Hepatocyte (in vitro differentiated cells): ENCODE measurements around the gene XPO6. TPM values are rescaled to one million over a fixed set of nuclear protein-coding genes. Genes with fewer than 3 reads are reported as not detected.

ENCODE experiments used
- DNase-seq: peaks from one replicate; pipeline ENCODE4 v3.0.0-alpha.2; 2016; ENCODE audit warnings: low spot score
- H2AFZ ChIP-seq: fragments of 200-600 bp; sonication (generic); 2 replicates; pipeline ENCODE4 v1.6.0; 2016; ENCODE audit warnings: antibody characterized with exemption, mild to moderate bottlenecking
- H3K27ac ChIP-seq: fragments of 200-600 bp; sonication (generic); 2 replicates; pipeline ENCODE4 v1.5.1; 2016; ENCODE audit warnings: mild to moderate bottlenecking
- H3K27me3 ChIP-seq: fragments of 200-600 bp; sonication (generic); 2 replicates; pipeline ENCODE4 v1.6.1; 2016
- H3K36me3 ChIP-seq: fragments of 200-600 bp; sonication (generic); replicated peaks from 2 replicates; pipeline ENCODE4 v1.5.1; 2016; ENCODE audit warnings: low read depth; ENCODE audit not compliant: insufficient read depth
- H3K4me1 ChIP-seq: fragments of 200-600 bp; sonication (generic); 2 replicates; pipeline ENCODE4 v1.5.1; 2016; ENCODE audit warnings: mild to moderate bottlenecking, moderate library complexity; ENCODE audit not compliant: insufficient read depth
- H3K4me2 ChIP-seq: fragments of 200-600 bp; sonication (generic); 2 replicates; pipeline ENCODE4 v1.6.0; 2016
- H3K4me3 ChIP-seq: fragments of 200-600 bp; sonication (generic); 2 replicates; pipeline ENCODE4 v1.5.1; 2016; ENCODE audit warnings: mild to moderate bottlenecking
- H3K79me2 ChIP-seq: fragments of 200-600 bp; sonication (generic); 2 replicates; pipeline ENCODE4 v1.6.0; 2017; ENCODE audit warnings: mild to moderate bottlenecking
- H3K9me2 ChIP-seq: fragments of 200-600 bp; sonication (generic); replicated peaks from 2 replicates; pipeline ENCODE4 v1.6.0; 2017; ENCODE audit warnings: mild to moderate bottlenecking; ENCODE audit not compliant: insufficient read depth
- H3K9me3 ChIP-seq: fragments of 200-600 bp; sonication (generic); 2 replicates; pipeline ENCODE4 v1.5.1; 2016; ENCODE audit warnings: low read depth, mild to moderate bottlenecking
- H4K20me1 ChIP-seq: fragments of 200-600 bp; sonication (generic); 2 replicates; pipeline ENCODE4 v1.6.0; 2016; ENCODE audit warnings: mild to moderate bottlenecking; ENCODE audit not compliant: insufficient read depth, poor library complexity, severe bottlenecking
- EZH2 ChIP-seq: fragments of 200-600 bp; sonication (generic); IDR thresholded peaks from 2 replicates; pipeline ENCODE4 v1.6.1; 2016; ENCODE audit warnings: antibody characterized with exemption, mild to moderate bottlenecking, borderline replicate concordance
- EZH2phosphoT487 ChIP-seq: fragments of 200-600 bp; sonication (generic); IDR thresholded peaks from one replicate; pipeline ENCODE4 v1.6.1; 2018; ENCODE audit warnings: antibody characterized with exemption, mild to moderate bottlenecking, low read depth, moderate library complexity; ENCODE audit not compliant: unreplicated experiment, severe bottlenecking
- WGBS: methylation state at CpG from one replicate; pipeline ENCODE4 v1.1.6; 2016; ENCODE audit warnings: low lambda C conversion rate; ENCODE audit errors: missing lambda C conversion rate; 5-methylcytosine and 5-hydroxymethylcytosine counted together
- polyA plus RNA-seq: library from polyadenylated mRNA; unstranded; fragments of >200 nt; fragmentation: Nextera tagmentation; extraction: Ambion mirVana; gene quantifications from 2 replicates; pipeline ENCODE4 v1.2.1, GENCODE V29; 2016
- total RNA-seq: library from RNA; depleted of rRNA; stranded (reverse); fragments of >200 nt; gene quantifications from 2 replicates; pipeline ENCODE4 v1.2.3, GENCODE V29; 2014
- TF ChIP-seq, protein P1 (sequence below): fragments of 200-600 bp; sonication (generic); IDR thresholded peaks from 2 replicates; pipeline ENCODE4 v1.5.1; 2016; ENCODE audit warnings: antibody characterized with exemption, mild to moderate bottlenecking; ENCODE audit not compliant: poor library complexity

The XPO6 gene
- total and polyA plus RNA-seq, 2 experiments from 2014 or later, result 39.8 to 111 TPM

DNA sequence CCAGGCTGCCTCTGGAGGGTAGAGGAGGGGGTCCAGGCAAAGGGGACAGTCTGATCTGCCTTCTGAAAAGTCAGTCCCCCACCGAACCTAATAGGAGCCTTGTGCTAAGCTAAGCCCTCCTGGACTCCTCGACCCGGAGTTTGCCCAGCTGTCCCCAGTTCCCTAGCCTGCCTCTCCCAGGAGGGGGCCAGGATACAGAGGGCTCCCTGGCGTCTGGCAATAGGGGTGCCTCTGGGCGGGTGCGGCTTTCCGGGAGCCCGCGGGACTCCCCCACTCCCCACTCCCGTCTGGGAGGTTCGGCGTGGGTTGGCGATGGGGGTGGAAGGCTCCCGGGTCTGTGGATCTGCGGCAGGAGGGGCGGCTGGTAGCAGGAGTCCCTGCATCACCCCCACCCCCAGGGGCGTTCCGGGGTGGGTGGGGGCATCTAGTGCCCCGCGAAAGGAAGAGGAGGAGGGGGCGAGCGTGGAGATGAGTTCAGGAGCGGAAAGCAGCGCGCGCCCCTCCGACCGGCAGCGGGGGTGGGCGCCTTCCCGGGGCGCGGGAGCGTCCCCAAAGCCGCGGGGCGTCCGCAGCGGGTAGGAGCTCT, 149.4 kb downstream of the XPO6 start:
- Histone ChIP-seq H3K4me2 (peak overlapping the region; percentile 75), H3K27me3 (peaks cover 72% of the 10 kb centered on the region), H3K4me1 (no peaks in the 10 kb centered on the region), H3K9me3 (no peaks in the 10 kb centered on the region), H4K20me1 (no peaks in the 10 kb centered on the region), H3K4me3 (no peak overlapping the region), H2AFZ (no peak overlapping the region), H3K9me2 (no peaks in the 10 kb centered on the region), H3K79me2 (no peaks in the 10 kb centered on the region), H3K27ac (no peak overlapping the region), H3K36me3 (no peaks in the 10 kb centered on the region)
- no peak for DNase-seq
- 29% methylated on average over 15 of the region's 39 CpGs for WGBS
- no peak for TF ChIP-seq EZH2phosphoT487
- peak; percentile 27 for TF ChIP-seq EZH2
- TF ChIP-seq, protein P1, sequence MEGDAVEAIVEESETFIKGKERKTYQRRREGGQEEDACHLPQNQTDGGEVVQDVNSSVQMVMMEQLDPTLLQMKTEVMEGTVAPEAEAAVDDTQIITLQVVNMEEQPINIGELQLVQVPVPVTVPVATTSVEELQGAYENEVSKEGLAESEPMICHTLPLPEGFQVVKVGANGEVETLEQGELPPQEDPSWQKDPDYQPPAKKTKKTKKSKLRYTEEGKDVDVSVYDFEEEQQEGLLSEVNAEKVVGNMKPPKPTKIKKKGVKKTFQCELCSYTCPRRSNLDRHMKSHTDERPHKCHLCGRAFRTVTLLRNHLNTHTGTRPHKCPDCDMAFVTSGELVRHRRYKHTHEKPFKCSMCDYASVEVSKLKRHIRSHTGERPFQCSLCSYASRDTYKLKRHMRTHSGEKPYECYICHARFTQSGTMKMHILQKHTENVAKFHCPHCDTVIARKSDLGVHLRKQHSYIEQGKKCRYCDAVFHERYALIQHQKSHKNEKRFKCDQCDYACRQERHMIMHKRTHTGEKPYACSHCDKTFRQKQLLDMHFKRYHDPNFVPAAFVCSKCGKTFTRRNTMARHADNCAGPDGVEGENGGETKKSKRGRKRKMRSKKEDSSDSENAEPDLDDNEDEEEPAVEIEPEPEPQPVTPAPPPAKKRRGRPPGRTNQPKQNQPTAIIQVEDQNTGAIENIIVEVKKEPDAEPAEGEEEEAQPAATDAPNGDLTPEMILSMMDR, result no peak

DNA sequence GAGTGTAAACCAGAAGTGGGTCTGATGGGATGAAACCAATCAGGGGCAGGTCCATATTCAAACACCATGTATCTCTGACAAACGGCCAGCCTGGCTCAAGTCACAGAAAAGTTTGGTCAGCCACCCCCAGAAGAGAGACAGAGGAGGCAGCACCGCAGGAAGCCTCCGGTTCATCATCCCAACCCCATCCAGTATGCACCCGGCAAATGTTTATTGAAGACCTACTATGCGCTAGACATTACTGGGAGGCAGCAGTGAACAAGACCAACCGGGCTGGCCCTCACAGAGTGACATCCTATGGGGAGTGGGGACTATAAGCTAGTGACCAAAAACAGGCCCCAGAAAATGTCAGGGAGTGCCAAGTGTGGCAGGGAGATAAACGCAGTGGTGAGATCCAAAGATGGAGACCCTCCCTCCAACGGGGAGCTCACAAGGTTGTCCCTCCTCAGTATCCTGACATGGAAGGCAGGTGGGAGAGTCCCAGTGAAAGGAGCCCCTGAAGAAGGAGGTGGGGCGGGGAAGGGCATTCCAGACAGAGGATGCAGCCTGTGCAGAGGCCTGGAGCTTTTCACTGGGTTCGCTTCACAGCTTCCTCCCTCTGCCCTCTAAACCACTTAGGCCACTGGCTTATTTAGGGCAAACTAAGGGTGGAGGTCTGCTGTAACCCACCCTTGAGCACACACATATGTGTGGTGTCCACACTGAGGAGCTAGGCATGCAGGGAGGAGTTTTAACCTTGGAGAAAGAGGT, 150.2 kb downstream of the XPO6 start:
- Histone ChIP-seq H3K4me1 (no peaks in the 10 kb centered on the region), H3K27ac (no peak overlapping the region), H3K27me3 (peaks cover 70% of the 10 kb centered on the region), H3K4me3 (no peak overlapping the region), H3K79me2 (no peaks in the 10 kb centered on the region), H3K36me3 (no peaks in the 10 kb centered on the region), H3K9me2 (no peaks in the 10 kb centered on the region), H2AFZ (no peak overlapping the region), H3K4me2 (no peak overlapping the region), H4K20me1 (no peaks in the 10 kb centered on the region), H3K9me3 (no peaks in the 10 kb centered on the region)
- no peak for DNase-seq
- TF ChIP-seq, protein P1, result no peak
- TF ChIP-seq EZH2phosphoT487 (no peak), EZH2 (no peak)
- WGBS, result 74% methylated on average over 10 of the region's 10 CpGs

DNA sequence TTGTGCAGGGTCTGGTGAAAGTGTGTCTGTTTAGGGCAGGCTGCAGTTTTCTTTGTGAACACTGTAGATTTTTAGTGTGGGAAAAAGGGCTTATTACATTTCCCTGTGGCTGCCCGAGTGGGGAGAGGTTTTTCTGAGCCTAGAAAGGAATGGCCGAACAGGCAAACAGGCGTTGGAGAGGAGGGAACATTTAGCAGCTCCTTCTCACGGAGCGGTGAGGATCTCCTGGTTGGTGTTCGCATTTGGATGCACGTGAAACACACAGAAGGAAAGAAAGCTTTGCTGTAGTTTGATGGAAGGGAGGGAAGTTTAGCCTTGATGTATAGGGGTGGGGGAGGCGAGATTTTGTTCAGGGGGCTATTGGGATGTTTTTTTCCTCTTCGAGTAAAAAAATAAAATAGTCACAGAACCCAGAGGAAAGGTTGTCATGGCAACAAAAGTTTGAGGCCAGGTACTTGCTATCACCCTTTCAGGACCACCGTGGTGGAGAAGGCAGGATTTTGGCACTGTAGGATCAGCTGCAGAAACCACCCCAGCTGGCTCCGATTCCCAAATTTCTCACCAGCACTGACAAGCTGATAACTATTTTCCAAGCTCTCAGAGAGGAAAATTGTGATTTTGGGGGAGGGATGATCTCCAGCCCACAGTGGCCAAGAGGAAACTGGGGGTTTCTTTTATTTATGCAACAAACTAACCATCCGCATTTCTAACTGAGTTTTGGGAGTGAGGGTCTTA, 151.8 kb downstream of the XPO6 start:
- Histone ChIP-seq H3K9me2 (no peaks in the 10 kb centered on the region), H3K27me3 (peaks cover 55% of the 10 kb centered on the region), H3K36me3 (no peaks in the 10 kb centered on the region), H3K4me1 (no peaks in the 10 kb centered on the region), H3K27ac (no peak overlapping the region), H3K9me3 (no peaks in the 10 kb centered on the region), H3K79me2 (no peaks in the 10 kb centered on the region), H3K4me3 (no peak overlapping the region), H2AFZ (no peak overlapping the region), H4K20me1 (no peaks in the 10 kb centered on the region), H3K4me2 (no peak overlapping the region)
- WGBS, result 58% methylated on average over 12 of the region's 12 CpGs
- TF ChIP-seq EZH2, result no peak
- TF ChIP-seq, protein P1, result no peak
- TF ChIP-seq EZH2phosphoT487, result no peak
- DNase-seq, result no peak
